Measurements from ENCODE around the gene SUMF1.
A peak's percentile ranks its signal among the peaks of the same experiment; 100 is the strongest.
"Not testable (repeated sequence)": the region's sequence is repeated elsewhere in the genome, so short reads cannot be mapped to it uniquely, and the experiment has no call there.

The SUMF1 gene

DNA sequence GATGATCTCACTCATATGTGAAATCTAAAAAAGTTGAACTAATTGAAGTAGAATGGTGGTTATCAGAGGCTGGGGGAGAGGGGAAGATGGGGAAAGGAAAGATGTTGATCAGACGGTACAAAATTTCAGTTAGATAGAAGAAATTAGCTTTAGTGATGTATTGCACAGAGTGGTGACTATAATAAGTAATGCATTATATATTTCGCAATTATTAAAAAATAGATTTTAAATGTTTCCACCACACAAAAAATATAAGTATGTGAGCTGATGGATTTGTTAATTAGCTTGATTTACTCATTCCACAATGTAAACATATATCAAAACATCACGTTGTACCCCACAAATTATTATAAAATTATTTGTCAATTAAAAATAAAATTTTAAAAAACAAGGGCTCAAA lies 8.1 kb downstream of the SUMF1 start:
- DNase-seq, result no peak

GRCh38 chr3:4456780-4457179 lies 10.3 kb downstream of the SUMF1 start:
- DNase-seq, result not testable (repeated sequence)

GRCh38 chr3:4454142-4454541 lies 12.9 kb downstream of the SUMF1 start:
- DNase-seq, result no peak

DNA sequence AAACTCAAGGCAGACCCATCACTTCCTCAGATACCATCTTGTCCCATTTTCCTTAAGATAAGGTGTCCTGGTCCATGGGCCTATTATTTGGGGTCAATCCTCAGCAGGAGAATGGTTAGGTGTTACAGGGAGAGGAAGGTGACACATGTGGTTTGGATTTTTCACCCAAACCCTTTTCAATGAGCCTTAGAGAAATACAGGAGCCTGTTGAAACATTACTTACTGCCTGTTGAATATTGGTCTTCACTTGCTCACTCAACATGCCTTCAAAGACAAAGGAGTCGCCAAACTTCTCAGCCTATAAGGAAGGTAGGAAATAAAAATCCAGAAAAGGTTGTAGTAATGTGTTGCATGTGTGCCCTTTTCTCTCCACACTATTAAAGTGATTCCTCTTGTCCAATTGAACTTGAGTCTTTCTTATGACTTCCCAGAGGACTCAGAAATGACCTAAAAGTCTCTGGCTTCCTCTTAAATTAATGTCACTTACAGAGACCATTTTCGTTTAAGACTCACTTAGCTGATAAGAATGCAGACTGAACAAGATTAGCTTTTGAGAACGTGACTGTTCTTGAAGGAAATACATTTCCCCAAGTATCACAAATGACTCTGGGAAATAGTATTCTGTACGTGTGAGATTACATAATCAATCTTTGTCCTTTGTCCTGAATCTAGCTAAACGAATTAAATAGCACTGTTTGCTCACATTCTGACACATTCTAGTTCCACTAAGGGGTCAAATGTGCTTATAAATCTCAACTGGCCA lies 17.8 kb downstream of the SUMF1 start:
- DNase-seq, result no peak

DNA sequence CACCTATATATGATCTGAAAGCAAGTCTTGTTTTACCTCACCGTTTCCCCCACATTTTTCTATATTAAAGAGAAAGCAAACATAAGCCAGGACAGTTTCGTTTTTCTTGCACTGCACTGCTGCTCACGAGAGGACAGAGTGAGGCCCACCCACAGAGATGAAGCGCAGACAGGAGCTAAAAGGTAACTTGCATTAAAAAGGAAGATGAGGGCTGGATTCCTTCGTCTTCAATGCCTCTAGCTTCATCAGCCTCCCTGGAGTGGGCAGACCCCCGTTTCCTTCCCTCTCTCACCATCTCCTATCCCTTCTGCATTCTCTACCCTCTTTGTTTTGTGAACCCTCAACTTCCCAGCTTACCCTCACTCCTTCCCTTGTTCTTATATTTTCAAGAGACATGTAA lies 18.9 kb downstream of the SUMF1 start:
- no peak for DNase-seq

DNA sequence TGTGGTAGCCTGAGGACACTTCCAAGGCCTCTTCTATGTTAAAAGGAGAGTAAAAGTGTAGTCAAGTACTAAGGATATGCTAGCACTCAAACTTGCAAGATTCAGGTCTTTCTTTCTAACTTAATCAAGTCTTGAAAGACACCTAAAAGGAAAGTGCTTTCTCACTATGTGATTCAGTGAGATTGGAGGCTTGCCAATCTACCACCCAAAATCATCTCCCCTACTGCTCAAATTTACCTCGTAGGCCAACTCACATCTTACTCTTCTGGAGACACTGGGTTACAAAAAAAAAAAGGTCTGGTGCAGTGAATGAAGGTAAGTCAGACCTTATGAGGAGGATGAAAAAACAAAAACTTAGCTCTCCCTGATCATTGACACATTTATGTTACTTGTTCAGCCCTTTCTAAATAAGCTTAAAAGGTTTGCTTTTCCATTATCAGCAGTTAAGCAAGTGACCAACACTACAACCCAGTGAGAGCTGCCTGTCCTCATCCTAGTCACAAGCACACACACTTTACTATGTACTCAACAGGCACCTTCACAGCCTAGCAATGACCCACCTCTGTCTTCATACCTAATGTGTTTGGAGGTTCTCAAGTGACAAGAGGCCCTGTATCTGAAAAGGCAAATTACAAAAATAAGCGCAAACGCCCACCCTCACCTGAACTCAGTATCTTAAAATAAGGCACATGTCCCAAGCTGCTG lies 19.6 kb downstream of the SUMF1 start:
- no peak for DNase-seq

DNA sequence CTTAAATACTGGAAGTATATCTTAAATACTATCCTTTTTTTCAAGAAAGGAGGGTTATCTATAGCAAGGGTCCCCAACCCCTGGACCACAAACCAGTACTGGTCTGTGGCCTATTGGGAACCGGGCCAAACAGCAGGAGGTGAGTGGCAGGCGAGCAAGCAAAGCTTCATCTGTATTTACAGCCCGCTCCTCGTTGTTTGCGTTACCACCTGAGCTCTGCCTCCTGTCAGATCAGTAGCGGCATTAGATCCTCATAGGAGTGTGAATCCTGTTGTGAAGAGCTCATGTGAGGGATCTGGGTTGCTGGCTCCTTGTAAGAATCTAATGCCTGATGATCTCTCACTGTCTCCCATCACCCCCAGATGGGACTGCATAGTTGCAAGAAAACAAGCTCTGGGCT lies 26.1 kb downstream of the SUMF1 start:
- no peak for DNase-seq

GRCh38 chr3:4438296-4438695 lies 28.8 kb downstream of the SUMF1 start:
- DNase-seq, result no peak

- DNase-seq, result no peak
Observed at GRCh38 chr3:4432259-4432658, 34.8 kb downstream of the SUMF1 start.

GRCh38 chr3:4429648-4430350 lies 37.3 kb downstream of the SUMF1 start:
- DNase-seq, result no peak

DNA sequence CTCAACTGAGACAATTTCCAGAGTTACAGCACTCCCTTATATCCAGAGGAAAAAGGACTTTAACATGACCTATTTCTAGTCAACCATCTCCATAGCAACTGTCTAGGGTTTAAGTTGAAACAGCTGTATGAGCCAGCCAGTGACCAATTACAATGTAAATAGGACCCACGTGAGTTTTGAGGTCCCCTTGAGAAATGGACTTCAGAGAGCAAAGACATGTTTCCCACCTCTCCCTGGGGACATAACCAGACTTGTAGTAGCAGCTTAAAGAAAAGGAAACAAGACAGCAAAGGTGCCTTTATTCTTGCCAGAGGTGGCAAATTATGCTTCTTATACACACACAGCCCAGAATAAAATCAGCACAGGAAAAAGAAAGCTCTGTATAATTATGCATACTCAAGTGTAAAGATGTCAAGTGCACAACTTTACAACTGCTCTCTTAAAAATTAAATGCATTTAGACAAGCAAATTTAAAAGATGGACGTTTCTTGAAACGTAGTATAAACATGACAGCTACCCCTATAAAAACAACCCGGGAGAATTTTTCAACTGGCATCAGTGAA lies 40.2 kb downstream of the SUMF1 start:
- DNase-seq, result no peak

GRCh38 chr3:4426261-4426781 lies 40.7 kb downstream of the SUMF1 start:
- no peak for DNase-seq

GRCh38 chr3:4425707-4426106 lies 41.4 kb downstream of the SUMF1 start:
- DNase-seq, result peak; percentile 35 to 47

DNA sequence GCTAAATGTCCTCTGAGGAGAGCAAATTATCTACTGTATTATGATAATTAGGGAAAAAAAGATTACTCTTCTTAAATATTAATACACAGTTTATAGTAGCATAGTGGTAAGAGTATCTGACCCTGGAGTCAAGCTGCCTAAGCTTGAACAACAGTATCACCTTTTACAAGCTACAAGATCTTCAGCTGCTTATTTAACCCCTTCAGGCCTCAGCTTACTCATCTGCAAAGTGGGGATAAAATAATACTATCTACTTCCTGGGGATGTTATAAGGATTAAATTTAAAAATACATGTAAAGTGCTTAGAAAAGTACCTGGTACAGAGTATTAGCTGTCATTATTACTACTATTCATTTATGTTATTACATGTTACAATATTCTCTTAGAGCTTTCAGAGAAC lies 42.0 kb downstream of the SUMF1 start:
- DNase-seq, result no peak

- no peak for DNase-seq
Observed at GRCh38 chr3:4421121-4421520, 45.9 kb downstream of the SUMF1 start.

DNA sequence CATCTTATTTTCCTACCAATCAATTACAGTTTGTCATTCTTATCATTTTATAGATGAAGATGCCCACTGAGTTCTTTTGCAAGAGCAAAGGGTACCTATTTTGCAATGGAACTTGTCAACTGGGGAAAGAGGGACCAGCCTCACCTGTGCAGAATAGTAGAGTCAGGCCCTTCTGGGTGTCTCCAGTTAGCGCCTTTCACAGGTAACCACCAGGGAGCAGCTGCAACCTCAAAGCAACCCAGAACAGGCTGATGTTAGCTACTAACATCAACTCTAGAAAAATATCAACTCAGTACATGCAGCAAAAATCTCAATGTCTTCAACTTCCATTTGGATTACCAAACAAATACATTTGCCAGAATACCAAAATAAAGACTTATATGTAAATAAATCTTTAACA lies 47.1 kb downstream of the SUMF1 start:
- DNase-seq, result no peak

DNA sequence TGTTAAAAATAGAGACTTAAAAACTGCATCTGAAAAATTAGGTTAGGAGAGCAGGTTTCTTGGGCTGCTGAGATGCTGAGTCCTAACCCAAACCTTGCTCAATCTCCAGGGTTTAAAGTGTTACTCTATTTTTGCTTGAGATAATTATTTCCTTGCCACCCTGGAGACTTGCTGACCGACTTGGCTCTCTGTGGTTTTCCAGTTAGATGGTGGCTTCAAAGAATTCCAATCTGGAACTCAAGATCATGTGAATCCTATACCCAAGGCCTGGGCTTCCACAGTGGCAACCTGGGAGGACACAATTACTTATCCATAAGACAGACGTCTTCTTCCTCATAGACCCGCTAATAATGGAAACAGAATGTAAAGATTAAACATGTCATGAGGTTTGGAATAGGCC lies 47.7 kb downstream of the SUMF1 start:
- no peak for DNase-seq

- DNase-seq, result no peak
Observed at GRCh38 chr3:4418156-4418555, 48.9 kb downstream of the SUMF1 start.

GRCh38 chr3:4417449-4417848 lies 49.6 kb downstream of the SUMF1 start:
- DNase-seq, result no peak

DNA sequence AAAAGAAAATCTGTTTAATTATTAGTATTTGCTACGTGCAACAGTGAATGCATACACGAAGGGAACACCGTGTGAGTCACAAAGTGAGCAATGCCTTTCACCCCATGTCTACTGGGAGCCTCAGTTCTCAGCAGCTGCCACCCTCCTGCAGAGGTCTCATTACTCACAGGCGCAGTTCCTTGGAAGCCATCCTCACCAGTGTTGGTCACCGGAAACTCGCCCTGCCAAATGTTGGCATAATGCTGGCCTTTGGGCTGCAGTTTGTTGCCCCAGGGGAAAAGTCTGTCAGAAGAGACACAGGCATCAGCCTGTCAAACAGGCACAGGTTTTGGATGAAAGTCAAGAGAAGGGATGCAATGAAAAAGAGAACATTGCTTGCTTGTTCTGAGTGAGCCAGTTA lies 50.1 kb downstream of the SUMF1 start:
- peak in 1 of 2 donors; percentile 36 for DNase-seq

- DNase-seq, result no peak
Observed at GRCh38 chr3:4416427-4416945, 50.6 kb downstream of the SUMF1 start.

DNA sequence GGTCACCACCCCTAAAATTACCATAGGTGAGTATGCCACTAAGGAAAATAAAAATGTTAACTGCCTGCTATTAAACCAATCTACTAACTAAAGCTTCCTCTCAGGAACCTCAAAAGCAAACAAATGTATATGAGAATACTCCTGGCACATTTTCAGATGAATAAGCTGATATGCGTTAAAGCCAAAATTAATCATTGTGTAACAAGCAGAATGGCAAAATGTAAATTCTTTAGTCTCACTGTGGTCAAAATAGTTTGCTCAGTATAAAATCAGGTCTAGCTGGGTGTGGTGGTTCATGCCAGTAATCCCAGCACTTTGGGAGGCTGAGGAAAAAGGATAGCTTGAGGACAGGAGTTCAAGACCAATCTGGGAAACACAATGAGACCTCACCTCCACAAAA lies 53.6 kb downstream of the SUMF1 start:
- DNase-seq, result no peak

DNA sequence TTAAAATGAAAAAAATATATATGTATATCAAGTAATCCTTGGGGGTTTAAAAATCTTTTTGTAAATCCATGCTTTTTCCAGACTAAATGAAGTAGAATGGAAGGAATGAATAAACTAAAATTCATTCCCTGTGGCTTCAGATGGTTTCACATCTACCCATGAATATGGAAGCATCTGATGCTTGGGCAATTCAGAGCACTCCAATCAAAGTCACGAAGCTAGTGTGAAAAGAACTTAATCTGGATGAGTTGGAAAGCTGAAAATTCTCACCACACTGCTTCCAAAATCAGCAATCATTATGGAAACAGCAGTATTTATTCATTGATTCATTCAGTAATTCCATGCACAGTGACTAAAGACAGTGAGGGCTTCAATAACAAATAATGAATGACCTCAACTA lies 55.2 kb downstream of the SUMF1 start:
- DNase-seq, result no peak
